PC-9 (cell line): ENCODE measurements around the gene ANKRD10. TPM values are rescaled to one million over a fixed set of nuclear protein-coding genes. Genes with fewer than 3 reads are reported as not detected.

Experiments
- BruUV-seq: library from RNA; stranded (reverse); fragments of 400-500 nt; replicated peaks from 2 replicates; lab custom pipeline; 2021; lab: Mats Ljungman, UMichigan
- CTCF ChIA-PET: fragments of 300-600 bp; sonication (Branson Sonifier 250); formaldehyde crosslinking; loops from one replicate; lab custom pipeline; 2022; ENCODE audit warnings: antibody characterized with exemption; lab: Charles Lee
- POLR2A ChIA-PET: fragments of 300-600 bp; sonication (Branson Sonifier 250); formaldehyde crosslinking; loops from one replicate; lab custom pipeline; 2022; ENCODE audit warnings: antibody characterized with exemption; ENCODE audit not compliant: unreplicated experiment; lab: Charles Lee
- DNase-seq, 2 experiments: peaks; one replicate each; pipeline versions ENCODE4 v3.0.0 to v3.0.0-alpha.2; 2015 to 2022; ENCODE audit warnings: mixed read lengths in 1 of 2
- H2AFZ ChIP-seq: fragments of 200-600 bp; sonication (generic); 2 replicates; pipeline ENCODE4 v1.8.1; 2017; ENCODE audit warnings: antibody characterized with exemption
- H3F3A ChIP-seq: fragments of 200-600 bp; sonication (generic); 2 replicates; pipeline ENCODE4 v1.8.1; 2017; ENCODE audit warnings: antibody characterized with exemption, mild to moderate bottlenecking, low read depth; ENCODE audit not compliant: insufficient read depth
- H3K27ac ChIP-seq: fragments of 200-600 bp; sonication (generic); 2 replicates; pipeline ENCODE4 v1.6.1; 2016; ENCODE audit warnings: mixed run types
- H3K27me3 ChIP-seq: fragments of 200-600 bp; sonication (generic); 2 replicates; pipeline ENCODE4 v1.6.1; 2016; ENCODE audit warnings: low read depth, mixed run types; ENCODE audit not compliant: insufficient read depth
- H3K36me3 ChIP-seq: fragments of 200-600 bp; sonication (generic); 2 replicates; pipeline ENCODE4 v1.6.1; 2016; ENCODE audit warnings: low read depth, mixed run types
- H3K4me1 ChIP-seq: fragments of 200-600 bp; sonication (generic); replicated peaks from 2 replicates; pipeline ENCODE4 v1.6.1; 2016; ENCODE audit warnings: mixed run types; ENCODE audit not compliant: insufficient read depth
- H3K4me2 ChIP-seq: fragments of 200-600 bp; sonication (generic); 2 replicates; pipeline ENCODE4 v1.6.1; 2017; ENCODE audit warnings: mixed run types
- H3K4me3 ChIP-seq: fragments of 200-600 bp; sonication (generic); 2 replicates; pipeline ENCODE4 v1.6.1; 2016; ENCODE audit warnings: mixed run types
- H3K79me2 ChIP-seq: fragments of 200-600 bp; sonication (generic); 2 replicates; pipeline ENCODE4 v1.6.1; 2017; ENCODE audit warnings: low read depth, mixed run types
- H3K9me2 ChIP-seq: fragments of 200-600 bp; sonication (generic); 2 replicates; pipeline ENCODE4 v1.8.1; 2017; ENCODE audit warnings: mild to moderate bottlenecking; ENCODE audit not compliant: insufficient read depth
- H3K9me3 ChIP-seq: fragments of 200-600 bp; sonication (generic); 2 replicates; pipeline ENCODE4 v1.8.1; 2016; ENCODE audit warnings: low read depth; ENCODE audit not compliant: insufficient read depth
- H4K20me1 ChIP-seq: fragments of 200-600 bp; sonication (generic); 2 replicates; pipeline ENCODE4 v1.8.1; 2017; ENCODE audit not compliant: insufficient read depth
- CTCF ChIP-seq: fragments of 200-600 bp; sonication (generic); conservative IDR thresholded peaks from 2 replicates; pipeline ENCODE4 v1.6.1; 2017; ENCODE audit warnings: mixed run types, antibody characterized with exemption, mild to moderate bottlenecking, moderate library complexity
- EZH2 ChIP-seq: fragments of 200-600 bp; sonication (generic); IDR thresholded peaks from 2 replicates; pipeline ENCODE4 v1.8.0; 2017; ENCODE audit warnings: antibody characterized with exemption, low read depth
- intact Hi-C: fragments of 100-400 bp; cut with micrococcal nuclease; formaldehyde crosslinking; loops from one replicate; pipeline ENCODE4 v1.10.0; 2022; ENCODE audit not compliant: unreplicated experiment
- total RNA-seq: library from RNA; stranded (reverse); gene quantifications from 2 replicates; pipeline ENCODE4 v1.2.3, GENCODE V29; 2021

The ANKRD10 gene
- total RNA-seq, 1 experiment from 2014 or later, result 155 TPM

DNA sequence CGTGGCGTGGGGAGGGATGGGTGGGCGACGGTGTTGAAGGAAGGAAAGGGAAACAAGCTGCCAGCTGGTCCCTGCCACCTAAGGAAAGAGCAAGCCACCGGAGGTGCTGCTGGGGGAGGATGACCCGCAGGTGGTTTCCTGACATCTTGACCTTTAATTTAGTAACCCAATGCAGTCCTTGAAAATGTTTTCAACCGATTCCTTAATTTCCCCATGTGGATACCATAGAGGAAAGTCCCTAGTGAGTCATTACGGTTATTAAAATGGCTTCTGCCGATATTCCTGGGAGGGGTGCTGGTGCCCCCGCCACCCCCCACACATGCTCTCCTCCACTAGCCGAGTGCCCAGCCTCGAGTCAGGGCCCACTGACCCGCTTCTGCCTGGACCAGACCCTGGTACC is 6.3 kb upstream of the ANKRD10 start:
- Histone ChIP-seq H3K9me2 (no peaks in the 10 kb centered on the region), H3K4me3 (no peak overlapping the region), H3K79me2 (no peaks in the 10 kb centered on the region), H3K4me2 (no peak overlapping the region), H3K27ac (no peak overlapping the region), H2AFZ (no peak overlapping the region), H3F3A (no peaks in the 10 kb centered on the region), H3K4me1 (peaks cover 7% of the 10 kb centered on the region), H3K27me3 (peaks cover 13% of the 10 kb centered on the region; the same call in 1 of the 2 replicates), H3K36me3 (no peaks in the 10 kb centered on the region), H4K20me1 (0 out of 2 replicates have a peak, but pooled peaks cover 3% of the 10 kb centered on the region), H3K9me3 (no peaks in the 10 kb centered on the region)
- no TSS peak for BruUV-seq
- DNase-seq, result no peak
- ChIA-PET POLR2A (no interaction called here), CTCF (interaction anchor here (0.7 kb wide), 1 partner anchor 36 kb away, joined by 10 read pairs; no protein-coding TSS in a partner anchor)
- intact Hi-C loops, result no loop called here
- TF ChIP-seq EZH2 (no peak), CTCF (no peak)

DNA sequence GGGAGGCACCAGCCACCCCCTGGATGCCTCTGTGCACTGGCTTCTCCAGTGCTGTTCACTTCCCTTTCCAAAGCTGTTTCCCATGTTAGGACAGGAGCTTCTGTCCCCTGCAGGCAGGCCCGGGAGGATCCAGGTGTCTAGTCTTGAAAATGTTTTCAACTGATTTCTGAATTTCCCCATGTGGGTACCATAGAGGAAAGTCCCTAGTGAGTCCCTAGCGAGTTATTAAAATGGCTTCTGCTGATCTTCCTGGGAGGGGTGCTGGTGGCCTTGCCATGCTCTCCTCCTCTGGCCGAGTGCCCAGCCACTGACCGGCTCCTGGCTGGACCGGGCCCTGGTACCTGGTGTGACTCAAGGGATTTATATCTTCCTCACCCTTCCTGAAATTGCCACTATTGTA is 5.2 kb upstream of the ANKRD10 start:
- BruUV-seq, result no TSS peak

GRCh38 chr13:110916301-110917142 is 1.7 kb upstream of the ANKRD10 start:
- Histone ChIP-seq H3K9me3 (no peaks in the 10 kb centered on the region), H3K27ac (peak overlapping the region; percentile 65; the same call in 1 of the 2 replicates), H3K27me3 (no peaks in the 10 kb centered on the region), H2AFZ (peak overlapping the region; percentile 98; the same call in 1 of the 2 replicates), H3K4me2 (peak overlapping the region; percentile 95), H3K4me1 (peaks cover 26% of the 10 kb centered on the region), H3K4me3 (peak overlapping the region; percentile 82), H3K79me2 (peaks cover 32% of the 10 kb centered on the region), H3K9me2 (no peaks in the 10 kb centered on the region), H4K20me1 (peaks cover 19% of the 10 kb centered on the region), H3F3A (peaks cover 4% of the 10 kb centered on the region; the same call in 1 of the 2 replicates), H3K36me3 (no peaks in the 10 kb centered on the region)
- TF ChIP-seq EZH2 (no peak), CTCF (no peak)
- no TSS peak for BruUV-seq
- peak in 1 of 2 experiments; percentile 60 for DNase-seq
- CTCF ChIA-PET, result no interaction called here
- intact Hi-C loops, result loop anchor here (5.0 to 10.0 kb wide), 2 partner anchors 304 to 472 kb away; no protein-coding TSS in a partner anchor
- POLR2A ChIA-PET, result no interaction called here

More for the DNA sequence above, 5.2 kb upstream of the ANKRD10 start:
- POLR2A ChIA-PET, result no interaction called here
- Histone ChIP-seq H3K4me1 (peaks cover 11% of the 10 kb centered on the region), H3K4me2 (no peak overlapping the region), H3K79me2 (no peaks in the 10 kb centered on the region), H3K9me2 (no peaks in the 10 kb centered on the region), H3K9me3 (no peaks in the 10 kb centered on the region), H3F3A (no peaks in the 10 kb centered on the region), H2AFZ (no peak overlapping the region), H3K27me3 (peaks cover 13% of the 10 kb centered on the region; the same call in 1 of the 2 replicates), H3K27ac (no peak overlapping the region), H3K4me3 (no peak overlapping the region), H3K36me3 (no peaks in the 10 kb centered on the region), H4K20me1 (0 out of 2 replicates have a peak, but pooled peaks cover 3% of the 10 kb centered on the region)
- no peak for TF ChIP-seq EZH2
- TF ChIP-seq CTCF, result no peak
- CTCF ChIA-PET, result no interaction called here
- intact Hi-C loops, result no loop called here
- no peak for DNase-seq
